Measurements from ENCODE around the gene MT3. TPM values are rescaled to one million over a fixed set of nuclear protein-coding genes. Genes with fewer than 3 reads are reported as not detected.

MT3 gene
- total and polyA plus RNA-seq, 9 of the 15 experiments (the other 6 are each of a cell fraction or from before 2014, with no cell fraction given): not detected

- TF ChIP-seq, protein P1, sequence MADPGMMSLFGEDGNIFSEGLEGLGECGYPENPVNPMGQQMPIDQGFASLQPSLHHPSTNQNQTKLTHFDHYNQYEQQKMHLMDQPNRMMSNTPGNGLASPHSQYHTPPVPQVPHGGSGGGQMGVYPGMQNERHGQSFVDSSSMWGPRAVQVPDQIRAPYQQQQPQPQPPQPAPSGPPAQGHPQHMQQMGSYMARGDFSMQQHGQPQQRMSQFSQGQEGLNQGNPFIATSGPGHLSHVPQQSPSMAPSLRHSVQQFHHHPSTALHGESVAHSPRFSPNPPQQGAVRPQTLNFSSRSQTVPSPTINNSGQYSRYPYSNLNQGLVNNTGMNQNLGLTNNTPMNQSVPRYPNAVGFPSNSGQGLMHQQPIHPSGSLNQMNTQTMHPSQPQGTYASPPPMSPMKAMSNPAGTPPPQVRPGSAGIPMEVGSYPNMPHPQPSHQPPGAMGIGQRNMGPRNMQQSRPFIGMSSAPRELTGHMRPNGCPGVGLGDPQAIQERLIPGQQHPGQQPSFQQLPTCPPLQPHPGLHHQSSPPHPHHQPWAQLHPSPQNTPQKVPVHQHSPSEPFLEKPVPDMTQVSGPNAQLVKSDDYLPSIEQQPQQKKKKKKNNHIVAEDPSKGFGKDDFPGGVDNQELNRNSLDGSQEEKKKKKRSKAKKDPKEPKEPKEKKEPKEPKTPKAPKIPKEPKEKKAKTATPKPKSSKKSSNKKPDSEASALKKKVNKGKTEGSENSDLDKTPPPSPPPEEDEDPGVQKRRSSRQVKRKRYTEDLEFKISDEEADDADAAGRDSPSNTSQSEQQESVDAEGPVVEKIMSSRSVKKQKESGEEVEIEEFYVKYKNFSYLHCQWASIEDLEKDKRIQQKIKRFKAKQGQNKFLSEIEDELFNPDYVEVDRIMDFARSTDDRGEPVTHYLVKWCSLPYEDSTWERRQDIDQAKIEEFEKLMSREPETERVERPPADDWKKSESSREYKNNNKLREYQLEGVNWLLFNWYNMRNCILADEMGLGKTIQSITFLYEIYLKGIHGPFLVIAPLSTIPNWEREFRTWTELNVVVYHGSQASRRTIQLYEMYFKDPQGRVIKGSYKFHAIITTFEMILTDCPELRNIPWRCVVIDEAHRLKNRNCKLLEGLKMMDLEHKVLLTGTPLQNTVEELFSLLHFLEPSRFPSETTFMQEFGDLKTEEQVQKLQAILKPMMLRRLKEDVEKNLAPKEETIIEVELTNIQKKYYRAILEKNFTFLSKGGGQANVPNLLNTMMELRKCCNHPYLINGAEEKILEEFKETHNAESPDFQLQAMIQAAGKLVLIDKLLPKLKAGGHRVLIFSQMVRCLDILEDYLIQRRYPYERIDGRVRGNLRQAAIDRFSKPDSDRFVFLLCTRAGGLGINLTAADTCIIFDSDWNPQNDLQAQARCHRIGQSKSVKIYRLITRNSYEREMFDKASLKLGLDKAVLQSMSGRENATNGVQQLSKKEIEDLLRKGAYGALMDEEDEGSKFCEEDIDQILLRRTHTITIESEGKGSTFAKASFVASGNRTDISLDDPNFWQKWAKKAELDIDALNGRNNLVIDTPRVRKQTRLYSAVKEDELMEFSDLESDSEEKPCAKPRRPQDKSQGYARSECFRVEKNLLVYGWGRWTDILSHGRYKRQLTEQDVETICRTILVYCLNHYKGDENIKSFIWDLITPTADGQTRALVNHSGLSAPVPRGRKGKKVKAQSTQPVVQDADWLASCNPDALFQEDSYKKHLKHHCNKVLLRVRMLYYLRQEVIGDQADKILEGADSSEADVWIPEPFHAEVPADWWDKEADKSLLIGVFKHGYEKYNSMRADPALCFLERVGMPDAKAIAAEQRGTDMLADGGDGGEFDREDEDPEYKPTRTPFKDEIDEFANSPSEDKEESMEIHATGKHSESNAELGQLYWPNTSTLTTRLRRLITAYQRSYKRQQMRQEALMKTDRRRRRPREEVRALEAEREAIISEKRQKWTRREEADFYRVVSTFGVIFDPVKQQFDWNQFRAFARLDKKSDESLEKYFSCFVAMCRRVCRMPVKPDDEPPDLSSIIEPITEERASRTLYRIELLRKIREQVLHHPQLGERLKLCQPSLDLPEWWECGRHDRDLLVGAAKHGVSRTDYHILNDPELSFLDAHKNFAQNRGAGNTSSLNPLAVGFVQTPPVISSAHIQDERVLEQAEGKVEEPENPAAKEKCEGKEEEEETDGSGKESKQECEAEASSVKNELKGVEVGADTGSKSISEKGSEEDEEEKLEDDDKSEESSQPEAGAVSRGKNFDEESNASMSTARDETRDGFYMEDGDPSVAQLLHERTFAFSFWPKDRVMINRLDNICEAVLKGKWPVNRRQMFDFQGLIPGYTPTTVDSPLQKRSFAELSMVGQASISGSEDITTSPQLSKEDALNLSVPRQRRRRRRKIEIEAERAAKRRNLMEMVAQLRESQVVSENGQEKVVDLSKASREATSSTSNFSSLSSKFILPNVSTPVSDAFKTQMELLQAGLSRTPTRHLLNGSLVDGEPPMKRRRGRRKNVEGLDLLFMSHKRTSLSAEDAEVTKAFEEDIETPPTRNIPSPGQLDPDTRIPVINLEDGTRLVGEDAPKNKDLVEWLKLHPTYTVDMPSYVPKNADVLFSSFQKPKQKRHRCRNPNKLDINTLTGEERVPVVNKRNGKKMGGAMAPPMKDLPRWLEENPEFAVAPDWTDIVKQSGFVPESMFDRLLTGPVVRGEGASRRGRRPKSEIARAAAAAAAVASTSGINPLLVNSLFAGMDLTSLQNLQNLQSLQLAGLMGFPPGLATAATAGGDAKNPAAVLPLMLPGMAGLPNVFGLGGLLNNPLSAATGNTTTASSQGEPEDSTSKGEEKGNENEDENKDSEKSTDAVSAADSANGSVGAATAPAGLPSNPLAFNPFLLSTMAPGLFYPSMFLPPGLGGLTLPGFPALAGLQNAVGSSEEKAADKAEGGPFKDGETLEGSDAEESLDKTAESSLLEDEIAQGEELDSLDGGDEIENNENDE (IDR thresholded peaks at IDR 0.05; ENCODE audit: low read depth, low read length): no peak
- TF ChIP-seq ZBTB49 (CRISPR knock-in tag; IDR thresholded peaks at IDR 0.05; ENCODE audit: borderline replicate concordance): no peak
- TF ChIP-seq NKRF (IDR thresholded peaks at IDR 0.05; ENCODE audit: borderline replicate concordance): no peak
- peak; percentile 76 for TF ChIP-seq SUPT5H (IDR thresholded peaks at IDR 0.05)
- TF ChIP-seq NR2C2 (CRISPR knock-in tag; IDR thresholded peaks at IDR 0.05): no peak
- TF ChIP-seq NR2C2 (tag; IDR thresholded peaks at IDR 0.05): no peak
- no peak for TF ChIP-seq BRF1 (IDR thresholded peaks at IDR 0.05; ENCODE audit: borderline replicate concordance, extremely low read depth, insufficient read length)
These were observed 18.9 kb downstream of the MT3 start, which contains the start of gene MT2A (continued) for GRCh38 chr16:56608043-56608875.
